ENCODE results near the gene CSNK2A2.

GRCh38 chr16:58152246-58152868, 45.5 kb downstream of the CSNK2A2 start:
- TF ChIP-seq CTCF (IDR thresholded peaks at IDR 0.05; ENCODE audit: low read length) (no peak), EZH2 (optimal IDR thresholded peaks at IDR 0.05; ENCODE audit: low read depth, low read length) (no peak)

All from MM.1S (cell line).